Stimulated activated CD8-positive, alpha-beta memory T cell treated with anti-CD3 and anti-CD28 coated beads, Interleukin-2, amount 100 ng/mL, for 1 hour (primary cell): ENCODE results near the gene SF1.

Source experiments
- DNase-seq, 2 donors: peaks; one replicate each; pipeline ENCODE4 v3.0.0-alpha.2; 2020; ENCODE audit warnings: low read depth in 2 of 2

SF1 gene

GRCh38 chr11:64745189-64745520 lies 33.2 kb downstream of the SF1 start:
- DNase-seq: peak; percentile 46 to 65

GRCh38 chr11:64744544-64745188 lies 33.7 kb downstream of the SF1 start:
- DNase-seq: no peak

- DNase-seq: peak; percentile 68 to 78
Measured at GRCh38 chr11:64743591-64744543, 34.5 kb downstream of the SF1 start, which contains the start of gene RASGRP2. Gene RASGRP2 (minus strand): TSS chr11:64744142. CDS start chr11:64742866, 1,276 bp downstream.

GRCh38 chr11:64742889-64743590 lies 35.3 kb downstream of the SF1 start:
- peak; percentile 60 to 66 for DNase-seq

GRCh38 chr11:64742087-64742888 lies 36.1 kb downstream of the SF1 start:
- DNase-seq: no peak

GRCh38 chr11:64741375-64742086 lies 36.8 kb downstream of the SF1 start:
- DNase-seq: no peak

- DNase-seq: no peak
Measured at GRCh38 chr11:64739871-64740270, 38.5 kb downstream of the SF1 start.

- no peak for DNase-seq
Measured at GRCh38 chr11:64736654-64737053, 41.7 kb downstream of the SF1 start.

- no peak for DNase-seq
Measured at GRCh38 chr11:64735725-64736259, 42.5 kb downstream of the SF1 start.

- DNase-seq: no peak
Measured at GRCh38 chr11:64734811-64735724, 43.3 kb downstream of the SF1 start.

GRCh38 chr11:64731601-64732000 lies 46.7 kb downstream of the SF1 start:
- DNase-seq: no peak

- DNase-seq: no peak
Measured at GRCh38 chr11:64729851-64730382, 48.4 kb downstream of the SF1 start.

GRCh38 chr11:64728757-64729365 lies 49.5 kb downstream of the SF1 start:
- no peak for DNase-seq

- DNase-seq: no peak
Measured at GRCh38 chr11:64726867-64727530, 51.3 kb downstream of the SF1 start.

- DNase-seq: no peak
Measured at GRCh38 chr11:64726211-64726641, 52.1 kb downstream of the SF1 start.

- no peak for DNase-seq
Measured at GRCh38 chr11:64724863-64725532, 53.3 kb downstream of the SF1 start.
